GM12878 (cell line): ENCODE data around the gene PSMD1.

Experiments used
- BCL11A ChIP-seq: IDR thresholded peaks from 2 replicates; pipeline ENCODE4 v1.6.1; 2011; ENCODE audit warnings: low read depth, low read length
- EGR1 ChIP-seq, 2 experiments: IDR thresholded peaks; 1 replicate in 1 of 2; 2 replicates in 1 of 2; pipeline ENCODE4 v1.6.1; 2011 to 2012; ENCODE audit warnings: low read depth in 2 of 2, low read length in 2 of 2, borderline replicate concordance in 1 of 2, mild to moderate bottlenecking in 1 of 2, moderate library complexity in 1 of 2
- EP300 ChIP-seq, 2 experiments: fragments of 150-350 bp in 1 of 2; IDR thresholded peaks; 2 replicates each; pipeline ENCODE4 v1.6.1; 2011 to 2012; ENCODE audit warnings: low read depth in 2 of 2, low read length in 2 of 2, borderline replicate concordance in 1 of 2, improper control_type of control experiment in 1 of 2, inconsistent platforms in 1 of 2; ENCODE audit not compliant: control insufficient read depth in 1 of 2
- FOXK2 ChIP-seq: fragments of 450-650 bp; IDR thresholded peaks from 2 replicates; pipeline ENCODE4 v1.6.1; 2017; ENCODE audit warnings: mild to moderate bottlenecking, moderate library complexity
- MXI1 ChIP-seq: fragments of 150-350 bp; IDR thresholded peaks from 2 replicates; pipeline ENCODE4 v1.6.1; 2011; ENCODE audit warnings: low read depth, mild to moderate bottlenecking, inconsistent platforms, low read length, improper control_type of control experiment
- POLR2A ChIP-seq: IDR thresholded peaks from 2 replicates; pipeline ENCODE4 v1.6.1; 2011; ENCODE audit warnings: low read depth, mild to moderate bottlenecking, low read length
- SIX5 ChIP-seq: IDR thresholded peaks from 2 replicates; pipeline ENCODE4 v1.6.1; 2011; ENCODE audit warnings: mild to moderate bottlenecking, low read depth, low read length, moderate library complexity; ENCODE audit not compliant: severe bottlenecking
- YBX1 ChIP-seq: fragments of 450-650 bp; IDR thresholded peaks from 2 replicates; pipeline ENCODE4 v1.6.1; 2016; ENCODE audit warnings: antibody characterized with exemption
- TF ChIP-seq, protein P1 (sequence below): IDR thresholded peaks from 2 replicates; pipeline ENCODE4 v1.6.1; 2011; ENCODE audit warnings: mild to moderate bottlenecking, low read depth, low read length, moderate library complexity; ENCODE audit not compliant: insufficient replicate concordance
- TF ChIP-seq, protein P2 (sequence below), 3 experiments: IDR thresholded peaks in 2 of 3; conservative IDR thresholded peaks in 1 of 3; 2 replicates each; pipeline ENCODE4 v1.5.1; 2011; ENCODE audit warnings: low read depth in 3 of 3, low read length in 3 of 3, mild to moderate bottlenecking in 3 of 3, control low read depth in 2 of 3, moderate library complexity in 2 of 3, inconsistent platforms in 1 of 3, mixed read lengths in 1 of 3; ENCODE audit not compliant: control insufficient read depth in 2 of 3, insufficient read depth in 1 of 3; ENCODE audit errors: extremely low read depth in 1 of 3

DNA sequence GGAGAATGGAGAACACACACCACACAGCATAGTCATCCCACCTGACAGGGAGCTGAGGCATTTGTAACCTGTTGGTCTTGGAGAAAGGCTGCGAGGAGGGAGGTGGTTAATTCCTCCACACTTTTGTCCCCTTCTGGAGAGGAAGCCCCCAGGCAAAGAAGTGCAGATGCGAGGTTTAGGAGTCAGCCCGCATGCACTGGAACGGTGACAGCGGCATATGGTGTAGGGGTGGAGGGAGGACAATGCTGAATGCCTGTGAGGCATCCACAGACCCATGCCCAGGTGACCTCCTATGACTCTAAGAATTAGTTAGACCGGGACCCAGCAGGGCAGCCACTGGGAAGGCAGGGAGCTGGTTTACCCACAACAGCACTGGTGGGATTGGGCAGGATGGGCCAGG, 48.5 kb upstream of the PSMD1 start:
- TF ChIP-seq MXI1, result no peak
- TF ChIP-seq, protein P1, sequence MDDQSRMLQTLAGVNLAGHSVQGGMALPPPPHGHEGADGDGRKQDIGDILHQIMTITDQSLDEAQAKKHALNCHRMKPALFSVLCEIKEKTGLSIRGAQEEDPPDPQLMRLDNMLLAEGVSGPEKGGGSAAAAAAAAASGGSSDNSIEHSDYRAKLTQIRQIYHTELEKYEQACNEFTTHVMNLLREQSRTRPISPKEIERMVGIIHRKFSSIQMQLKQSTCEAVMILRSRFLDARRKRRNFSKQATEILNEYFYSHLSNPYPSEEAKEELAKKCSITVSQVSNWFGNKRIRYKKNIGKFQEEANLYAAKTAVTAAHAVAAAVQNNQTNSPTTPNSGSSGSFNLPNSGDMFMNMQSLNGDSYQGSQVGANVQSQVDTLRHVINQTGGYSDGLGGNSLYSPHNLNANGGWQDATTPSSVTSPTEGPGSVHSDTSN, result no peak
- TF ChIP-seq, protein P2, sequence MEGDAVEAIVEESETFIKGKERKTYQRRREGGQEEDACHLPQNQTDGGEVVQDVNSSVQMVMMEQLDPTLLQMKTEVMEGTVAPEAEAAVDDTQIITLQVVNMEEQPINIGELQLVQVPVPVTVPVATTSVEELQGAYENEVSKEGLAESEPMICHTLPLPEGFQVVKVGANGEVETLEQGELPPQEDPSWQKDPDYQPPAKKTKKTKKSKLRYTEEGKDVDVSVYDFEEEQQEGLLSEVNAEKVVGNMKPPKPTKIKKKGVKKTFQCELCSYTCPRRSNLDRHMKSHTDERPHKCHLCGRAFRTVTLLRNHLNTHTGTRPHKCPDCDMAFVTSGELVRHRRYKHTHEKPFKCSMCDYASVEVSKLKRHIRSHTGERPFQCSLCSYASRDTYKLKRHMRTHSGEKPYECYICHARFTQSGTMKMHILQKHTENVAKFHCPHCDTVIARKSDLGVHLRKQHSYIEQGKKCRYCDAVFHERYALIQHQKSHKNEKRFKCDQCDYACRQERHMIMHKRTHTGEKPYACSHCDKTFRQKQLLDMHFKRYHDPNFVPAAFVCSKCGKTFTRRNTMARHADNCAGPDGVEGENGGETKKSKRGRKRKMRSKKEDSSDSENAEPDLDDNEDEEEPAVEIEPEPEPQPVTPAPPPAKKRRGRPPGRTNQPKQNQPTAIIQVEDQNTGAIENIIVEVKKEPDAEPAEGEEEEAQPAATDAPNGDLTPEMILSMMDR (IDR thresholded peaks at IDR 0.05 in 2 of 3, conservative IDR thresholded peaks at IDR 0.05 in 1 of 3; ENCODE audit: control insufficient read depth in 2 of 3, extremely low read depth in 1 of 3, insufficient read depth in 1 of 3, low read depth in 3 of 3, low read length in 3 of 3), result no peak
- TF ChIP-seq POLR2A, result no peak
- TF ChIP-seq YBX1, result no peak
- TF ChIP-seq SIX5, result no peak
- no peak for TF ChIP-seq EP300 (IDR thresholded peaks at IDR 0.05; ENCODE audit: borderline replicate concordance in 1 of 2, control insufficient read depth in 1 of 2, low read depth in 2 of 2, low read length in 2 of 2)
- TF ChIP-seq EGR1 (IDR thresholded peaks at IDR 0.05; ENCODE audit: borderline replicate concordance in 1 of 2, low read depth in 2 of 2, low read length in 2 of 2), result no peak
- TF ChIP-seq BCL11A, result no peak
- no peak for TF ChIP-seq FOXK2
